Lung (tissue), 12 donors: Measurements from ENCODE around the gene FXYD5. TPM values are rescaled to one million over a fixed set of nuclear protein-coding genes. Genes with fewer than 3 reads are reported as not detected.

Experiments used
- ATAC-seq: fragments of 200-7000 bp; cut with Tn5 transposase; one replicate; pipeline ENCODE4 v1.9.1; 2020; ENCODE audit warnings: moderate number of reproducible peaks; ENCODE audit not compliant: insufficient read depth, low FRiP score
- DNase-seq, 3 donors: peaks; one replicate each; pipeline ENCODE4 v3.0.0-alpha.2; 2013 to 2017
- H3K27ac ChIP-seq, 2 donors: one replicate each; pipeline ENCODE4 v1.5.1; 2013; ENCODE audit warnings: mild to moderate bottlenecking in 2 of 2, moderate library complexity in 2 of 2, control low read depth in 1 of 2, inconsistent platforms in 1 of 2, low read depth in 1 of 2, low read length in 1 of 2
- H3K27me3 ChIP-seq, 3 donors: one replicate each; pipeline ENCODE4 v1.5.1; 2013; ENCODE audit warnings: low read length in 2 of 3; ENCODE audit not compliant: control insufficient read depth in 3 of 3, insufficient read depth in 3 of 3
- H3K36me3 ChIP-seq, 4 donors: one replicate each; pipeline ENCODE4 v1.5.1; 2013; ENCODE audit warnings: low read length in 4 of 4, mild to moderate bottlenecking in 1 of 4, moderate library complexity in 1 of 4; ENCODE audit not compliant: control insufficient read depth in 4 of 4, insufficient read depth in 4 of 4
- H3K4me1 ChIP-seq, 5 donors: one replicate each; pipeline ENCODE4 v1.5.1; 2013; ENCODE audit warnings: low read length in 5 of 5, mild to moderate bottlenecking in 2 of 5, moderate library complexity in 1 of 5; ENCODE audit not compliant: control insufficient read depth in 5 of 5, insufficient read depth in 5 of 5
- H3K4me3 ChIP-seq: one replicate; pipeline ENCODE4 v1.5.1; 2013; ENCODE audit warnings: mild to moderate bottlenecking, control low read depth, moderate library complexity
- H3K9ac ChIP-seq, 2 donors: one replicate each; pipeline ENCODE4 v1.5.1; 2013; ENCODE audit warnings: low read length in 2 of 2, control low read depth in 1 of 2; ENCODE audit not compliant: insufficient read depth in 1 of 2
- H3K9me3 ChIP-seq, 4 donors: one replicate each; pipeline ENCODE4 v1.5.1; 2013; ENCODE audit warnings: low read length in 3 of 4, mild to moderate bottlenecking in 1 of 4, moderate library complexity in 1 of 4; ENCODE audit not compliant: control insufficient read depth in 4 of 4, insufficient read depth in 3 of 4
- CTCF ChIP-seq: IDR thresholded peaks from 2 replicates; pipeline ENCODE4 v1.5.1; 2012; ENCODE audit warnings: mild to moderate bottlenecking; ENCODE audit errors: control extremely low read depth, extremely low read depth
- WGBS, 2 donors: extraction: QIAGEN DNeasy Blood & Tissue Kit; methylation state at CpG; one replicate each; pipeline ENCODE4 v1.1.7; 2013; 5-methylcytosine and 5-hydroxymethylcytosine counted together
- polyA plus RNA-seq, 2 donors: library from polyadenylated mRNA; stranded (reverse); fragments of 200-250 nt; gene quantifications; one replicate each; pipeline ENCODE4 v1.2.1, GENCODE V29; 2013
- total RNA-seq, 2 donors: library from RNA; depleted of rRNA in 1 of 2; stranded (reverse); fragments of >200 nt in 1 of 2; gene quantifications; one replicate each; pipeline ENCODE4 v1.2.1, GENCODE V29; 2014 to 2021
- donor health status: control.
- donor health status: control.
- donor health status: Bipolar disorder and iron deficiency.
- donor health status: healthy.
- donor health status: DM: yes; HTN: yes; CAD: no.

The FXYD5 gene
- total and polyA plus RNA-seq, 4 donors, result 9.9 to 203 (median 138) TPM

GRCh38 chr19:35205733-35206323 lies 51.3 kb downstream of the FXYD5 start:
- Histone ChIP-seq H3K9ac (no peak overlapping the region), H3K4me1 (peaks cover 0 to 5% (median 0%) of the 10 kb centered on the region in 5 donors), H3K9me3 (peaks cover 0 to 2% (median 0%) of the 10 kb centered on the region in 4 donors), H3K27ac (no peak overlapping the region), H3K27me3 (no peaks in the 10 kb centered on the region), H3K36me3 (no peaks in the 10 kb centered on the region), H3K4me3 (no peak overlapping the region)
- WGBS, 2 donors, result 75 to 82% methylated on average over 6 of the region's 6 CpGs
- TF ChIP-seq CTCF, result no peak
- no peak for DNase-seq
- no peak for ATAC-seq

GRCh38 chr19:35206379-35206778 lies 51.8 kb downstream of the FXYD5 start:
- no peak overlapping the region for H3K27ac ChIP-seq
- peaks cover 0 to 5% (median 0%) of the 10 kb centered on the region in 5 donors for H3K4me1 ChIP-seq
- no peak for TF ChIP-seq CTCF
- ATAC-seq (no peak), DNase-seq (no peak)
- no peak overlapping the region for H3K9ac ChIP-seq
- WGBS, 2 donors, result 35 to 46% methylated on average over 5 of the region's 5 CpGs
- H3K4me3 ChIP-seq, result no peak overlapping the region
- H3K9me3 ChIP-seq, result peaks cover 0 to 2% (median 0%) of the 10 kb centered on the region in 4 donors
- H3K27me3 ChIP-seq, result no peaks in the 10 kb centered on the region
- H3K36me3 ChIP-seq, result no peaks in the 10 kb centered on the region

- no peaks in the 10 kb centered on the region for H3K36me3 ChIP-seq
- DNase-seq (no peak), ATAC-seq (no peak)
- H3K9ac ChIP-seq, result no peak overlapping the region
- H3K27ac ChIP-seq, result no peak overlapping the region
- no peak for TF ChIP-seq CTCF
- 90 to 97% methylated on average over 1 of the region's 1 CpG for WGBS, 2 donors
- H3K4me3 ChIP-seq, result no peak overlapping the region
- H3K4me1 ChIP-seq, result peaks cover 0 to 5% (median 0%) of the 10 kb centered on the region in 5 donors
- H3K27me3 ChIP-seq, result no peaks in the 10 kb centered on the region
- peaks cover 0 to 2% (median 0%) of the 10 kb centered on the region in 4 donors for H3K9me3 ChIP-seq
These were observed 52.3 kb downstream of the FXYD5 start for GRCh38 chr19:35206855-35207254.
